Activated CD8-positive, alpha-beta memory T cell treated with anti-CD3 and anti-CD28 coated beads for 4 hours (primary cell): Measurements from ENCODE around the gene UPK2.
"Not testable (repeated sequence)": the region's sequence is repeated elsewhere in the genome, so short reads cannot be mapped to it uniquely, and the experiment has no call there.

Experiments used
- DNase-seq, 2 donors: peaks; one replicate each; pipeline ENCODE4 v3.0.0-alpha.2; 2020; ENCODE audit warnings: low read depth in 2 of 2

Gene UPK2

GRCh38 chr11:118988280-118988679, 32.2 kb downstream of the UPK2 start:
- no peak for DNase-seq

- DNase-seq: not testable (repeated sequence)
Measured at GRCh38 chr11:118991486-118992038, 35.5 kb downstream of the UPK2 start.

GRCh38 chr11:118996926-118997626, 41.0 kb downstream of the UPK2 start:
- no peak for DNase-seq

GRCh38 chr11:118997627-118998387, 41.7 kb downstream of the UPK2 start, which contains the start of gene CENATAC:
TSS of gene CENATAC (plus strand) at chr11:118998138. CDS start at chr11:118998198, 60 bp downstream.
- DNase-seq: peak; percentile 89

- DNase-seq: no peak
Measured at GRCh38 chr11:118998388-118998717, 42.3 kb downstream of the UPK2 start.

GRCh38 chr11:118998822-118999221, 42.7 kb downstream of the UPK2 start:
- no peak for DNase-seq

GRCh38 chr11:119000906-119001305, 44.8 kb downstream of the UPK2 start:
- no peak for DNase-seq

GRCh38 chr11:119006656-119007055, 50.6 kb downstream of the UPK2 start:
- DNase-seq: no peak
